Left lung (tissue), 10 donors: Measurements from ENCODE around the gene COL4A2. TPM values are rescaled to one million over a fixed set of nuclear protein-coding genes. Genes with fewer than 3 reads are reported as not detected.
A peak's percentile ranks its signal among the peaks of the same experiment; 100 is the strongest.

Experiments
- ATAC-seq: fragments of 200-7000 bp; cut with Tn5 transposase; one replicate; pipeline ENCODE4 v1.9.1; 2020; ENCODE audit warnings: moderate library complexity
- DNase-seq, 4 donors: peaks; one replicate each; pipeline ENCODE4 v3.0.0-alpha.2; 2013 to 2020
- H3K27ac ChIP-seq, 2 donors: fragments of 200-600 bp; sonication (generic) in 1 of 2; one replicate each; pipeline versions ENCODE4 v1.5.0 to v1.8.0; 2020 to 2021
- H3K27me3 ChIP-seq, 2 donors: fragments of 200-600 bp; sonication (generic) in 1 of 2; one replicate each; pipeline versions ENCODE4 v1.5.0 to v1.8.0; 2020 to 2021
- H3K36me3 ChIP-seq, 2 donors: fragments of 200-600 bp; sonication (generic) in 1 of 2; one replicate each; pipeline versions ENCODE4 v1.5.0 to v1.8.0; 2020 to 2021
- H3K4me1 ChIP-seq, 2 donors: fragments of 200-600 bp; one replicate each; pipeline ENCODE4 v1.8.0; 2021
- H3K4me3 ChIP-seq, 2 donors: fragments of 200-600 bp; sonication (generic) in 1 of 2; one replicate each; pipeline versions ENCODE4 v1.5.0 to v1.8.0; 2020 to 2021; ENCODE audit warnings: mild to moderate bottlenecking in 1 of 2
- H3K9me3 ChIP-seq, 2 donors: fragments of 200-600 bp; sonication (generic) in 1 of 2; one replicate each; pipeline versions ENCODE4 v1.5.0 to v1.8.0; 2020 to 2021
- intact Hi-C, 2 donors: fragments of 100-400 bp; cut with DNase I; formaldehyde crosslinking; loops; one replicate each; pipeline versions ENCODE4 v1.11.2 to v1.14.2; 2022
- polyA plus RNA-seq, 6 donors: library from polyadenylated mRNA; unstranded; fragments of 120-200 nt; gene quantifications; one replicate each; pipeline ENCODE4 v1.2.1, GENCODE V29; 2013; ENCODE audit not compliant: insufficient read length in 6 of 6
- total RNA-seq, 2 donors: library from RNA; stranded (reverse); fragmentation: NEBNext Ultra II Directional; extraction: Animal tissue kit (Norgen Biotek cat#: 25700); gene quantifications; one replicate each; pipeline ENCODE4 v1.2.1, GENCODE V29; 2021
- TF ChIP-seq, protein P1 (sequence below), 2 donors: fragments of 200-600 bp; sonication (generic) in 1 of 2; IDR thresholded peaks; one replicate each; pipeline versions ENCODE4 v1.5.0 to v1.8.0; 2021; ENCODE audit warnings: antibody characterized with exemption in 2 of 2
- donor health status: DM: no; HTN: yes; CAD: no.
- donor health status: DM: no; HTN: no; CAD: no.

The COL4A2 gene
- total and polyA plus RNA-seq, 8 donors: 307 to 638 (median 395) TPM

DNA sequence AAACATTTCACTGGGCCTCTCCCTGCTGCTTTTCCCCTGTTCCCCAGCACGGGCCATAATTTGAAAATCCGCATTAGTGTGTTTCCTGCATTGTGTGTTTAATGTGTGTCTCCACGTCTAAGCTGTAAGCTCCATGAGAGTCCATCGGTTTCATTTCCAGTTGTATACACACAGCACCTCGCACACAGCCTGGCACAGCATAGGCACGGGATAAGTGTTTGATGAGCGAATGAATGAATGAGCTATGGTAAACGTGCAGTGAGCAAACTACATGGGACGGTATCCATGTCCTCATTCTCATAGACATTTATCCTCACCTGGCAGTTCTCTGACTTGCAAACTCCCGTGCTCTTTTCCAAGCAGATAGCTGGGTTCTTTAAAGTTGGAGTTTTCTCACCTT lies 148.4 kb downstream of the COL4A2 start:
- Histone ChIP-seq H3K27me3 (no peaks in the 10 kb centered on the region), H3K27ac (no peak overlapping the region), H3K9me3 (no peaks in the 10 kb centered on the region), H3K36me3 (peaks cover 0 to 39% of the 10 kb centered on the region in 2 donors), H3K4me3 (no peak overlapping the region), H3K4me1 (peaks cover 0 to 7% of the 10 kb centered on the region in 2 donors)
- no peak for ATAC-seq
- no peak for DNase-seq
- intact Hi-C loops: no loop called here
- TF ChIP-seq, protein P1, sequence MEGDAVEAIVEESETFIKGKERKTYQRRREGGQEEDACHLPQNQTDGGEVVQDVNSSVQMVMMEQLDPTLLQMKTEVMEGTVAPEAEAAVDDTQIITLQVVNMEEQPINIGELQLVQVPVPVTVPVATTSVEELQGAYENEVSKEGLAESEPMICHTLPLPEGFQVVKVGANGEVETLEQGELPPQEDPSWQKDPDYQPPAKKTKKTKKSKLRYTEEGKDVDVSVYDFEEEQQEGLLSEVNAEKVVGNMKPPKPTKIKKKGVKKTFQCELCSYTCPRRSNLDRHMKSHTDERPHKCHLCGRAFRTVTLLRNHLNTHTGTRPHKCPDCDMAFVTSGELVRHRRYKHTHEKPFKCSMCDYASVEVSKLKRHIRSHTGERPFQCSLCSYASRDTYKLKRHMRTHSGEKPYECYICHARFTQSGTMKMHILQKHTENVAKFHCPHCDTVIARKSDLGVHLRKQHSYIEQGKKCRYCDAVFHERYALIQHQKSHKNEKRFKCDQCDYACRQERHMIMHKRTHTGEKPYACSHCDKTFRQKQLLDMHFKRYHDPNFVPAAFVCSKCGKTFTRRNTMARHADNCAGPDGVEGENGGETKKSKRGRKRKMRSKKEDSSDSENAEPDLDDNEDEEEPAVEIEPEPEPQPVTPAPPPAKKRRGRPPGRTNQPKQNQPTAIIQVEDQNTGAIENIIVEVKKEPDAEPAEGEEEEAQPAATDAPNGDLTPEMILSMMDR (IDR thresholded peaks at IDR 0.05): no peak

DNA sequence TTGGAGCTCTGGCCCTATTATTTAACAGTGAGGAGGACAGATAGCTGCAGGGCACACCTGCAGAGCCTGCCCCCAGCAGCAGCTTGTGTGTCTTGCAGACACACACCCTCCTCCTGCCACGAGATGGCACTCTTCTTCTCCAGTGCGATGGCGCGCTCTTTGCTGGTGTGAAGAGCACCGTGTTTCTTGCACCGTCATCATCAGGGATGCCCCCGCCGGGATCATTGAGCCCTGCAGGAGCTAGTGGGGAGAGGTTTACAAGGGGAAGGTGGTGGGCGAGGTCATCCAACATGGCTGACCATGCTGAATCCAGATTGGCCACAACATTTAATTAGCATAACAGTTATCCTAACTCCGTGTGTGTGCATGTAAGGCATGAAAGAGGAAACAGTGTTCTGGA lies 148.9 kb downstream of the COL4A2 start:
- TF ChIP-seq, protein P1 (IDR thresholded peaks at IDR 0.05): peak; percentile 57 to 78
- no peaks in the 10 kb centered on the region for H3K27me3 ChIP-seq
- peaks cover 0 to 35% of the 10 kb centered on the region in 2 donors for H3K36me3 ChIP-seq
- H3K9me3 ChIP-seq: no peaks in the 10 kb centered on the region
- intact Hi-C loops: no loop called here
- DNase-seq (peak; percentile 53 to 91 (median 81)), ATAC-seq (peak; percentile 99)
- no peak overlapping the region for H3K27ac ChIP-seq
- H3K4me3 ChIP-seq: peak overlapping the region in 1 of 2 donors; percentile 4
- peaks cover 0 to 7% of the 10 kb centered on the region in 2 donors for H3K4me1 ChIP-seq

DNA sequence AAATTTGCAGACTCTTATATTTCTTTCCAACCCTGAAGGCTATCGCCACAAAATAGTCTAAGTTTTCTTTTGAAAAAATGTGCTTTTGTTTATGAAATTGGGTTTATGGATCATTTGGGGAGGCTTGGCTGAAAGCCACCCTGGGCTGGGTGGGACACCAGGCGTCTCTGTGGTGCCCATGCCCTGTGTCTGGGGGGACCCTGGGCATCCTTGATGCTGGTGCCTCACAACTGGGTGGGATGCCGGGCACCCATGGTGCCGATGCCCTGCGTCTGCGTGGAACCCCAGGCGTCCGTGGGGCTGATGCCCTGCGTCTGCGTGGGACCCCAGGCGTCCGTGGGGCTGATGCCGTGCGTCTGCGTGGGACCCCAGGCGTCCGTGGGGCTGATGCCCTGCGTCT lies 149.5 kb downstream of the COL4A2 start:
- Histone ChIP-seq H3K4me1 (peaks cover 0 to 7% of the 10 kb centered on the region in 2 donors), H3K4me3 (no peak overlapping the region), H3K27ac (no peak overlapping the region), H3K27me3 (no peaks in the 10 kb centered on the region), H3K9me3 (no peaks in the 10 kb centered on the region), H3K36me3 (peaks cover 0 to 31% of the 10 kb centered on the region in 2 donors)
- TF ChIP-seq, protein P1 (IDR thresholded peaks at IDR 0.05): no peak
- ATAC-seq (no peak), DNase-seq (no peak)
- intact Hi-C loops: no loop called here

DNA sequence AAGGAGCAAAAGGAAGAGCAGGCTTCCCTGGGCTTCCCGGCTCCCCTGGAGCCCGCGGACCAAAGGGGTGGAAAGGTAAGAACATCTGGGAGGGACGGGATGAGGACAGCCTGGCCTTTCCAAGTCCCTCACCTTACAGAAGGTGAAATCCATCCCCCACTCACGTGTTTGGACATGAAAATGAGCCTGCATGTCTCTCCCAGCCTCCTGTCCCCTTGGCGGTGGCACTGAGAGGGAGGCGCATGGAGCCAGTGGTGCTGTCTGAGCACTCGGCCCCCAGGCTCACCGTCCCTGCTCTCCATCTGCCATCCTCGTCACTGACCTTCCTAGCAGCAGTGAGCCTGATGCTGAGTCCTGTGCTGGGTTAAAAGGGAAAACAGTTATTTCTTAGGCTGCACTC lies 150.3 kb downstream of the COL4A2 start:
- H3K36me3 ChIP-seq: peaks cover 0 to 38% of the 10 kb centered on the region in 2 donors

DNA sequence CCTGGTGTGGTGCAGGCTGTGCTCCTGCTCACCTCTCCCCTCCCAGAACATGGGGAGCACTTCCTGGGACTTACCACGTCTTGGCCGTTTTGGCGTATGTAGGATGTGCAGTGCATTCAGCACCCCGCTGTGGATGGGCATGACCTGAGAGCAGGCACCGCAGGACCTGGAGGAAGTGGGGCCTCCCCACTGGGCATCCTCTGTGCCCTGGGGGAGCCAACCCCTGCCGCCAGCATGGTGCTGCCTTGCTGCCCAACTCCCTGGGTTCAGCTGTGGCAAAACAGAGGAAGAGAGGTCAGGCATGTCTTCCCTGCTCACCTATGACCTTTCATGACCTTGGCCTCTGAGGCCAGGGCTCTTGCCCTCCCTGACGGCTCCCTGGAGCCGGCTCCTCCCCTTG lies 150.9 kb downstream of the COL4A2 start:
- no peak overlapping the region for H3K27ac ChIP-seq
- H3K9me3 ChIP-seq: no peaks in the 10 kb centered on the region
- H3K4me1 ChIP-seq: peaks cover 0 to 7% of the 10 kb centered on the region in 2 donors
- DNase-seq (no peak), ATAC-seq (no peak)
- TF ChIP-seq, protein P1 (IDR thresholded peaks at IDR 0.05): no peak
- peaks cover 0 to 44% of the 10 kb centered on the region in 2 donors for H3K36me3 ChIP-seq
- no peaks in the 10 kb centered on the region for H3K27me3 ChIP-seq
- no peak overlapping the region for H3K4me3 ChIP-seq
- intact Hi-C loops: no loop called here

More for the DNA sequence above, 150.3 kb downstream of the COL4A2 start:
- ATAC-seq: no peak
- TF ChIP-seq, protein P1 (IDR thresholded peaks at IDR 0.05): no peak
- H3K27me3 ChIP-seq: no peaks in the 10 kb centered on the region
- H3K9me3 ChIP-seq: no peaks in the 10 kb centered on the region
- intact Hi-C loops: no loop called here
- H3K27ac ChIP-seq: no peak overlapping the region
- no peak overlapping the region for H3K4me3 ChIP-seq
- H3K4me1 ChIP-seq: peaks cover 0 to 7% of the 10 kb centered on the region in 2 donors
- no peak for DNase-seq
